OCI-LY1 (cell line): Measurements from ENCODE around the gene NUMBL.

Source experiments
- H2AFZ ChIP-seq: fragments of 200-600 bp; sonication (generic), shearing (Covaris generic); 2 replicates; pipeline ENCODE4 v1.6.0; 2014; ENCODE audit warnings: antibody characterized with exemption, mild to moderate bottlenecking, low read length
- H3F3A ChIP-seq: fragments of 200-600 bp; sonication (generic), shearing (Covaris generic); 2 replicates; pipeline ENCODE4 v1.6.0; 2014; ENCODE audit warnings: mild to moderate bottlenecking, antibody characterized with exemption, low read length, moderate library complexity; ENCODE audit not compliant: insufficient read depth
- H3K27ac ChIP-seq: fragments of 200-600 bp; sonication (generic); 2 replicates; pipeline ENCODE4 v1.5.1; 2014; ENCODE audit warnings: low read length, mixed run types, mild to moderate bottlenecking, low read depth; ENCODE audit not compliant: poor library complexity, severe bottlenecking
- H3K27me3 ChIP-seq: fragments of 200-600 bp; sonication (generic); 2 replicates; pipeline ENCODE4 v1.6.0; 2014; ENCODE audit warnings: antibody characterized with exemption, mild to moderate bottlenecking, low read length, moderate library complexity; ENCODE audit not compliant: insufficient read depth
- H3K36me3 ChIP-seq: fragments of 200-600 bp; sonication (generic); 2 replicates; pipeline ENCODE4 v1.6.1; 2014; ENCODE audit warnings: mild to moderate bottlenecking, antibody characterized with exemption, low read length, moderate library complexity, mixed read lengths; ENCODE audit not compliant: insufficient read depth
- H3K4me1 ChIP-seq: fragments of 200-600 bp; sonication (generic); 2 replicates; pipeline ENCODE4 v1.5.1; 2014; ENCODE audit warnings: mild to moderate bottlenecking, low read length, moderate library complexity; ENCODE audit not compliant: insufficient read depth, severe bottlenecking
- H3K4me2 ChIP-seq: fragments of 200-600 bp; sonication (generic), shearing (Covaris generic); 2 replicates; pipeline ENCODE4 v1.6.1; 2014; ENCODE audit warnings: low read length
- H3K4me3 ChIP-seq: fragments of 200-600 bp; sonication (generic); 2 replicates; pipeline ENCODE4 v1.5.1; 2014; ENCODE audit warnings: low read length, low read depth, mild to moderate bottlenecking, mixed read lengths; ENCODE audit not compliant: poor library complexity, severe bottlenecking
- H3K79me2 ChIP-seq: fragments of 200-600 bp; shearing (Covaris generic); 2 replicates; pipeline ENCODE4 v1.6.1; 2016; ENCODE audit warnings: mixed run types, low read length, mixed read lengths; ENCODE audit not compliant: insufficient read depth
- H3K9ac ChIP-seq: fragments of 200-600 bp; sonication (generic), shearing (Covaris generic); 2 replicates; pipeline ENCODE4 v1.6.1; 2014; ENCODE audit warnings: mild to moderate bottlenecking, low read length, mixed read lengths
- H3K9me2 ChIP-seq: fragments of 200-600 bp; sonication (generic), shearing (Covaris generic); 2 replicates; pipeline ENCODE4 v1.6.1; 2014; ENCODE audit warnings: low read depth, mild to moderate bottlenecking, low read length, mixed read lengths
- H3K9me3 ChIP-seq: fragments of 200-600 bp; shearing (Covaris generic); 2 replicates; pipeline ENCODE4 v1.6.1; 2014; ENCODE audit warnings: low read length, mixed read lengths
- H4K20me1 ChIP-seq: fragments of 200-600 bp; sonication (generic), shearing (Covaris generic); 2 replicates; pipeline ENCODE4 v1.6.0; 2016; ENCODE audit warnings: mild to moderate bottlenecking, low read length; ENCODE audit not compliant: insufficient read depth
- EZH2 ChIP-seq: fragments of 200-600 bp; sonication (generic), shearing (Covaris generic); IDR thresholded peaks from 2 replicates; pipeline ENCODE4 v1.8.0; 2017; ENCODE audit warnings: borderline replicate concordance, mixed run types, mild to moderate bottlenecking, antibody characterized with exemption, low read length, moderate library complexity, mixed read lengths
- TF ChIP-seq, protein P1 (sequence below): fragments of 200-600 bp; sonication (generic), shearing (Covaris generic); IDR thresholded peaks from 2 replicates; pipeline ENCODE4 v1.5.1; 2017; ENCODE audit warnings: mild to moderate bottlenecking, antibody characterized with exemption, low read length, moderate library complexity, mixed read lengths

The NUMBL gene

GRCh38 chr19:40666803-40667438 is 23.5 kb downstream of the NUMBL start:
- peaks cover 37% of the 10 kb centered on the region for H3K36me3 ChIP-seq
- TF ChIP-seq, protein P1, sequence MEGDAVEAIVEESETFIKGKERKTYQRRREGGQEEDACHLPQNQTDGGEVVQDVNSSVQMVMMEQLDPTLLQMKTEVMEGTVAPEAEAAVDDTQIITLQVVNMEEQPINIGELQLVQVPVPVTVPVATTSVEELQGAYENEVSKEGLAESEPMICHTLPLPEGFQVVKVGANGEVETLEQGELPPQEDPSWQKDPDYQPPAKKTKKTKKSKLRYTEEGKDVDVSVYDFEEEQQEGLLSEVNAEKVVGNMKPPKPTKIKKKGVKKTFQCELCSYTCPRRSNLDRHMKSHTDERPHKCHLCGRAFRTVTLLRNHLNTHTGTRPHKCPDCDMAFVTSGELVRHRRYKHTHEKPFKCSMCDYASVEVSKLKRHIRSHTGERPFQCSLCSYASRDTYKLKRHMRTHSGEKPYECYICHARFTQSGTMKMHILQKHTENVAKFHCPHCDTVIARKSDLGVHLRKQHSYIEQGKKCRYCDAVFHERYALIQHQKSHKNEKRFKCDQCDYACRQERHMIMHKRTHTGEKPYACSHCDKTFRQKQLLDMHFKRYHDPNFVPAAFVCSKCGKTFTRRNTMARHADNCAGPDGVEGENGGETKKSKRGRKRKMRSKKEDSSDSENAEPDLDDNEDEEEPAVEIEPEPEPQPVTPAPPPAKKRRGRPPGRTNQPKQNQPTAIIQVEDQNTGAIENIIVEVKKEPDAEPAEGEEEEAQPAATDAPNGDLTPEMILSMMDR, result no peak
- TF ChIP-seq EZH2, result no peak
- no peaks in the 10 kb centered on the region for H3K79me2 ChIP-seq

DNA sequence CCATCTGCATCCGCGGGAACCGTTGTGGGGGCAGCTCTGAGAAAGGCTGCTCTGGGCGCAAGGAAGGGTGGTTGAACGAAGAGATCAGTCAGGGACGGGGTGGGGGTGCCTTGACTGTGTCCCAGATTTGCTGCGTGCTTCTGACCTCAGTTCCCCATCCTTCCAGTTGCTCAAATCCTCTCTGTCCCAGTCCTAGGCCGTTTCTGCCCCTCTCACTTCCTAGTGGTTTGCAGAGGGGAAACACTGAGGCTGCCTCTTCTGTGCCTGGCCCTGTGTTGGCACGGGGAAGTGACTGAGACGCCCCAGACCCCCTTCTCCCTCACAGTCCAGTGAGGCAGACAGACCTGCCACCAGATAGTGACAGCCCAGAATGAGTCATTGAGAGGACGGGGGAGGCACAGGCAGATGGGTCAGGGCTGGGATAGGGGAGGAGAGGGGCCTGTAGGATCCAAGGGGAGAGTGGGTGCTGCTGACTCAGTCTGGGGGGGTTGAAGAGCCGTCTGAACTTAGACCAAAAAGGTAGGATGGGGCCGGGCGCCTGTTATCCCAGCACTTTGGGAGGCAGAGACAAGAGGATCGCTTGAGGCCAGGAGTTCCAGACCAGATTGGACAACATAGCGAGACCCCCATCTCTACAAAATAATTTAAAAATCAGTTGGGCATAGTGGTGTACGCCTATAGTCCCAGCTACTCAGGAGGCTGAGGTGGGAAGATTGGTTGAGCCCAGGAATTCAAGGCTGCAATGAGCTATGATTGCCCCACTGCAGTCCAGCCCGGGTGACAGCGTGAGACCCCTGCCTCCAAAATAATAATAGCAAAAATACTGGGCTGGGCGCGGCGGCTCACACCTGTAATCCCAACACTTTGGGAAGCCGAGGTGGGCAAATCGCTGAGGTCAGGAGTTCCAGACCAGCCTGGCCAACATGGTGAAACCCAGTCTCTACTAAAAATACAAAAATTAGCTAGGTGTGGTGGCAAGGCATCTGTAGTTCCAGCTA is 26.5 kb downstream of the NUMBL start:
- no peaks in the 10 kb centered on the region for H3F3A ChIP-seq
- peak overlapping the region; percentile 87 for H3K4me2 ChIP-seq
- H3K9ac ChIP-seq, result peak overlapping the region; percentile 74; the same call in 1 of the 2 replicates
- peak overlapping the region; percentile 80; the same call in 1 of the 2 replicates for H2AFZ ChIP-seq
- peak overlapping the region; percentile 72 for H3K4me3 ChIP-seq
- no peaks in the 10 kb centered on the region for H3K27me3 ChIP-seq
- no peak overlapping the region for H3K27ac ChIP-seq
- peaks cover 4% of the 10 kb centered on the region; the same call in 1 of the 2 replicates for H3K9me3 ChIP-seq
- H3K9me2 ChIP-seq, result no peaks in the 10 kb centered on the region
- no peaks in the 10 kb centered on the region for H4K20me1 ChIP-seq
- TF ChIP-seq EZH2, result no peak
- peaks cover 14% of the 10 kb centered on the region for H3K4me1 ChIP-seq
- H3K36me3 ChIP-seq, result peaks cover 9% of the 10 kb centered on the region
- H3K79me2 ChIP-seq, result no peaks in the 10 kb centered on the region

More at GRCh38 chr19:40666803-40667438, 23.5 kb downstream of the NUMBL start:
- Histone ChIP-seq H4K20me1 (no peaks in the 10 kb centered on the region), H3K9me2 (no peaks in the 10 kb centered on the region), H3K27me3 (no peaks in the 10 kb centered on the region), H3F3A (no peaks in the 10 kb centered on the region), H3K4me2 (no peak overlapping the region), H3K9me3 (peaks cover 7% of the 10 kb centered on the region; the same call in 1 of the 2 replicates), H2AFZ (no peak overlapping the region), H3K27ac (no peak overlapping the region), H3K4me1 (peaks cover 14% of the 10 kb centered on the region), H3K4me3 (no peak overlapping the region), H3K9ac (no peak overlapping the region)

DNA sequence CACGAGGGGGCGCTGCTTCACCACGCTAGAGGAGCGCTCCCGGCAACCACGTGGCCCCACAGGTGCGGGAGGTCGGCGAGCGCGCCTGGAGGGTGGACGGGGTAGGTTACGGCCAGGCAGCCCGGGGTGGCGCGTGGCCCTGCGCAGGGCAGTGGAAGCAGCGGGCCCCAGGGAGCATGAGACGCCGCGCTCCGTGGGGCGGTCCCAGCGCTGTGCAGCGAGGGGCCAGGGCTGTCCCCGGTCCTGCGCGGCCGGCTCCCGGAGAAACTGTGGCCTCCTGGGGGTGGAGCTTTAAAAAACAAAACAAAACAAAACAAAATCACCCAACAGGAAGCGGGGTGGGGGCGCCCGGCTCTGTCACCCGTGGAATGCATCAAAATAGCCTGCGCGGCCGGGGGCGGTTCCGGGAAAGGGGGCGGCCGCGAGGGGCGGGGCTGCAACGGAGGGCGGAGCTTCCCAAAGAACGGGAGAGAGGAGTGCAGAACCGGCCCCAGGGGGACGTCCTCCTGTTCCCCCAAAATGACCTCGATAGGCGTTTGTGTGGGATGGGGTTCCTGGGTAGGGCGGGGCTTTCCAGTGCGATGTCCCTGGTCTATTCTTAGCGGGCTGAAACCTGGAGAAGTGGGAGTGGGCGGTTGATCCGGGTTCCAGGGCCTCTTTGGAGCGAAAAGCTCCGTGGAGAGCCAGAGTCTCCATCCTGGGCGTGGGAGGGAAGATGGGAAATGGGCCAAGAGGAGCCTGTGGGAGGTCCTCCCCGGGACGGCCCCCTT is 27.3 kb downstream of the NUMBL start:
- Histone ChIP-seq H3K4me2 (peak overlapping the region; percentile 87), H3K4me3 (peak overlapping the region; percentile 72), H3K9me2 (no peaks in the 10 kb centered on the region), H3K79me2 (no peaks in the 10 kb centered on the region), H2AFZ (peak overlapping the region; percentile 80), H3K9ac (peak overlapping the region; percentile 74), H3K9me3 (no peaks in the 10 kb centered on the region), H3K36me3 (peaks cover under 1% of the 10 kb centered on the region), H3K27me3 (no peaks in the 10 kb centered on the region), H3K4me1 (peaks cover 14% of the 10 kb centered on the region), H3K27ac (no peak overlapping the region), H4K20me1 (no peaks in the 10 kb centered on the region), H3F3A (no peaks in the 10 kb centered on the region)
- TF ChIP-seq, protein P1, result peak; percentile 89; the same call in 1 of the 2 replicates
- no peak for TF ChIP-seq EZH2
